ACC112 (cell line): ENCODE data around the gene FBN3.
"Not testable (repeated sequence)": the region's sequence is repeated elsewhere in the genome, so short reads cannot be mapped to it uniquely, and the experiment has no call there.

Source experiments
- H2AFZ ChIP-seq: fragments of 200-600 bp; sonication (generic); one replicate; pipeline ENCODE4 v1.6.0; 2017; ENCODE audit warnings: antibody characterized with exemption, low read length; ENCODE audit not compliant: unreplicated experiment
- H3K27ac ChIP-seq: fragments of 200-600 bp; sonication (generic); 2 replicates; pipeline ENCODE4 v1.5.1; 2014; ENCODE audit warnings: low read depth, mild to moderate bottlenecking, antibody characterized with exemption, low read length, moderate library complexity
- H3K27me3 ChIP-seq: fragments of 200-600 bp; sonication (generic); 2 replicates; pipeline ENCODE4 v1.6.1; 2014; ENCODE audit warnings: mild to moderate bottlenecking, antibody characterized with exemption, low read length, moderate library complexity, mixed read lengths; ENCODE audit not compliant: insufficient read depth
- H3K36me3 ChIP-seq: fragments of 200-600 bp; sonication (generic); 2 replicates; pipeline ENCODE4 v1.6.1; 2016; ENCODE audit warnings: mild to moderate bottlenecking, antibody characterized with exemption, low read length, moderate library complexity, mixed read lengths; ENCODE audit not compliant: insufficient read depth
- H3K4me1 ChIP-seq: fragments of 200-600 bp; sonication (generic); one replicate; pipeline ENCODE4 v1.6.1; 2016; ENCODE audit warnings: low read length, mixed read lengths; ENCODE audit not compliant: insufficient read depth, unreplicated experiment, control insufficient read depth
- H3K4me3 ChIP-seq: fragments of 200-600 bp; sonication (generic); 2 replicates; pipeline ENCODE4 v1.5.1; 2014; ENCODE audit warnings: mild to moderate bottlenecking, low read depth, low read length
- H3K79me2 ChIP-seq: fragments of 200-600 bp; sonication (generic); one replicate; pipeline ENCODE4 v1.6.0; 2016; ENCODE audit warnings: low read length; ENCODE audit not compliant: control insufficient read depth, unreplicated experiment, insufficient read depth

The FBN3 gene

DNA sequence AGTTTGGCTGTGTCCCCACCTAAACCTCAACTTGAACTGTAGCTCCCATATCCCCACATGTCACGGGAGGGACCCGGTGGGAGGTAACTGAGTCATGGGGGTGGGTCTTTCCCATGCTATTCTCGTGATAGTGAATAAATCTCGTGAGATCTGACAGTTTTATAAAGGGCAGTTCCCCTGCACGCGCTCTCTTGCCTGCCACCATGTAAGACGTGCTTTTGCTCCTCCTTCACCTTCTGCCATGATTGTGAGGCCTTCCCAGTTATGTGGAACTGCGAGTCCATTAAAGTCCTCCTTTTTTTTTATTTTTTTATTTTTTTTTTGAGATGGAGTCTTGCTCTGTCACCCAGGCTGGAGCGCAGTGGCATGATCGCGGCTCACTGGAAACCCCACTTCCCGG, 47.5 kb downstream of the FBN3 start:
- H3K27me3 ChIP-seq = not testable (repeated sequence)

GRCh38 chr19:8101311-8101710, 48.1 kb downstream of the FBN3 start:
- no peak overlapping the region for H2AFZ ChIP-seq
- no peaks in the 10 kb centered on the region for H3K79me2 ChIP-seq
- no peak overlapping the region for H3K4me3 ChIP-seq
- H3K27ac ChIP-seq = no peak overlapping the region
- no peaks in the 10 kb centered on the region for H3K4me1 ChIP-seq
- peaks cover 7% of the 10 kb centered on the region; the same call in 1 of the 2 replicates for H3K27me3 ChIP-seq
- no peaks in the 10 kb centered on the region for H3K36me3 ChIP-seq

More for the DNA sequence above, 47.5 kb downstream of the FBN3 start:
- H3K4me3 ChIP-seq, H2AFZ ChIP-seq, H3K79me2 ChIP-seq, H3K4me1 ChIP-seq, H3K27ac ChIP-seq, H3K36me3 ChIP-seq: not testable (repeated sequence)

DNA sequence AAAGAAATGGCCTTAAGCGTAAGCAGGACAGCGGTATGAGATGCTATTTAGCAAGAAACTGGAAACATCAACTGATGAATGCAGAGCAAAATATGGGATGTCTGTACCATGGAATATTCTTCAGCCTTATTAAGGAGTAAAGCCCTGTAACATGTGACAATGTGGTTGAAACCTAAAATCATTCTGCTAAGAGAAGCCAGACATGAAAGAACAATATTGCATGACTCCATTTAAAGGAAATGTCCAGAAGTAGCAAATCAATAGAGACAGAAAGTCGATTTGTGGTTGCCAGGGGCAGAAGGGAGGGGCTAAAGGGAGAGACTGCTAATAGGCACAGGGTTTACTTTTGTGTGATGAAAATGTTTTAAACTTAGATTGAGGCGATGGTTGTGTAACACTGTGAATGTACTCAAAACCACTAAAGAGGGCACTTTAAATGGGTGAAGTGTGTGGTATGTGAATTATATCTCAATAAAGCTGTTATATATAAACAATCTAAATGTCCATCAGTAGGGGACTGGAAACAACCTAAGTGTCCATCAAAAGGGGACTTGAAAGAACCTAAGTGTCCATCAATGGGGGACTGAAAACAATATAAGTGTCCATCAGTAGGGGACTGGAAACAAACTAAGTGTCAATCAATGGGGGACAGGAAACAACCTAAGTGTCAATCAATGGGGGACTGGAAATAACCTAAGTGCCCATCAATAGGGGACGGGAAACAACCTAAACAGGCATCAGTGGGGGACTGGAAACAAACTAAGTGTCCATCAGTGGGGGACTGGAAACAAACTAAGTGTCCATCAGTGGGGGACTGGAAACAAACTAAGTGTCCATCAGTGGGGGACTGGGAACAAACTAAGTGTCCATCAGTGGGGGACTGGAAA, 51.5 kb downstream of the FBN3 start:
- Histone ChIP-seq H3K4me1 (no peaks in the 10 kb centered on the region), H2AFZ (no peak overlapping the region), H3K36me3 (no peaks in the 10 kb centered on the region)

GRCh38 chr19:8097198-8097597, 52.2 kb downstream of the FBN3 start:
- Histone ChIP-seq H3K4me1 (no peaks in the 10 kb centered on the region), H2AFZ (no peak overlapping the region), H3K79me2 (no peaks in the 10 kb centered on the region), H3K27me3 (0 out of 2 replicates have a peak, but pooled peaks cover 3% of the 10 kb centered on the region), H3K4me3 (no peak overlapping the region), H3K36me3 (no peaks in the 10 kb centered on the region), H3K27ac (no peak overlapping the region)

More for the DNA sequence above, 51.5 kb downstream of the FBN3 start:
- Histone ChIP-seq H3K27ac (no peak overlapping the region), H3K4me3 (no peak overlapping the region), H3K79me2 (no peaks in the 10 kb centered on the region), H3K27me3 (0 out of 2 replicates have a peak, but pooled peaks cover 3% of the 10 kb centered on the region)

GRCh38 chr19:8096071-8096470, 53.3 kb downstream of the FBN3 start:
- Histone ChIP-seq H3K36me3 (no peaks in the 10 kb centered on the region), H3K4me1 (no peaks in the 10 kb centered on the region), H3K27me3 (0 out of 2 replicates have a peak, but pooled peaks cover 3% of the 10 kb centered on the region), H2AFZ (no peak overlapping the region), H3K79me2 (no peaks in the 10 kb centered on the region), H3K27ac (no peak overlapping the region), H3K4me3 (no peak overlapping the region)

DNA sequence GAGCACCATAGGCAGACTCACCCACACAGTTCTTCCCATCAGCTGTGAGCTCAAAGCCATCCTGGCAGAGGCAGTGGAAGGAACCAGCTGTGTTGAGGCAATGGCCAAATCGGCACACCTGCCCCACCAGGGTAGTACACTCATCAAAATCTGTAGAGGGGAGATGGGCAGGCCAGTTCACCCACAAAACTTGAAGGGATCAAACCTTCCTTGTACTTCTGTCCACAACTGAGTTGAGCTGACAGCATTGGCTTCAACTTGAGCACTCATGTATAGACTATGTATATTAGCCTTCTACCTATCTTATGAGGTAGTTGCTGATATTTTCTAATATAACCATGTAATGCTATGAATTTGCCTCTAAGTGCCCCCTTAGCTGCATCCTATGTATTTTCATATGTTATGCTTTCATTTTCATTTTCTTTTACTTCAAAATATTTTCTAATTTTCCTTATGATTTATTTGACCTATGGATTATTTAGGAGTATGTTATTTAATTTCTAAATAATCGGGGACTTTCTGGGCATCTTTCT, 54.0 kb downstream of the FBN3 start:
- Histone ChIP-seq H3K36me3 (no peaks in the 10 kb centered on the region), H3K4me1 (no peaks in the 10 kb centered on the region), H3K27ac (no peak overlapping the region), H3K27me3 (0 out of 2 replicates have a peak, but pooled peaks cover 3% of the 10 kb centered on the region), H3K4me3 (no peak overlapping the region), H3K79me2 (no peaks in the 10 kb centered on the region), H2AFZ (no peak overlapping the region)

- no peak overlapping the region for H3K27ac ChIP-seq
- H3K36me3 ChIP-seq = no peaks in the 10 kb centered on the region
- 0 out of 2 replicates have a peak, but pooled peaks cover 3% of the 10 kb centered on the region for H3K27me3 ChIP-seq
- no peak overlapping the region for H3K4me3 ChIP-seq
- H2AFZ ChIP-seq = no peak overlapping the region
- no peaks in the 10 kb centered on the region for H3K79me2 ChIP-seq
- no peaks in the 10 kb centered on the region for H3K4me1 ChIP-seq
These were observed 55.1 kb downstream of the FBN3 start for GRCh38 chr19:8094336-8094735.

DNA sequence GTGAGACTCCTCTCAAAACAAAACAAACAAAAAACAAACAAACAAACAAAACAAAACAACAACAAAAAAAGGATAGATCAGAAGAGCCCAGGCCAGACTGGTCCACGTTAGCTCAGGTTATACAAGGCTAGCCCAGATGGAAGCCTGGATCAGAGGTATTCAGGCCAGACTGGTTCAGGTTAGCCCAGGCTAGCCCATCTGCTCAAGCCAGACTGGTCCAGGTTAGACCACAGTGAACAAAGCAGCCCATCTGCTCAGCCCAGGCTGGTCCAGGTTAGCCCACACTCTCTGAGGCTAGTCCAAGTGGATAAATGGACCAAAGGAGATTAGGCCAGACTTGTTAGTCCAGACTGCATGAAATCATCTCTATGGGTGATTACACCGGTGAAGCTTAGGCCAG, 55.7 kb downstream of the FBN3 start:
- no peaks in the 10 kb centered on the region for H3K4me1 ChIP-seq
- no peak overlapping the region for H3K27ac ChIP-seq
- H3K4me3 ChIP-seq = no peak overlapping the region
- 0 out of 2 replicates have a peak, but pooled peaks cover 3% of the 10 kb centered on the region for H3K27me3 ChIP-seq
- H3K79me2 ChIP-seq = no peaks in the 10 kb centered on the region
- H3K36me3 ChIP-seq = no peaks in the 10 kb centered on the region
- H2AFZ ChIP-seq = no peak overlapping the region

DNA sequence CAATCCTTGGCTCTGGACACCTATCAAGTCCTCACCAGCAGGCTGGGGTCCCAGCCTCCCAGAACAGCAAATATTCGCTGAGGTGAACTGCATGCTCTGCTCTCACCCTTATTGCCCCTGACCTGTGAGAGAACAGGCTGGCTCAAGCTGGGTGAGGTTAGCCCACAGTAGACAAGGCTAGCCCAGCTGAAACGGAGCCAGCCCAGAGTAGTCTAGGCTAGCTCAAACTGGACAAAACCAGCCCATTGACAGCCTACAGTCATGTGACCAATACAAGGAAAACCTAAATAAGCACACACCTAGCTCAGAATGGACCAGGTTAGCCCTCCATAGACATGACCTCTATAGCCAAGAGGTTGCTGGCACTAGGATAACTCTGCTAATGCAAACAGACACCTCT, 58.4 kb downstream of the FBN3 start:
- no peaks in the 10 kb centered on the region for H3K27me3 ChIP-seq
- H3K4me1 ChIP-seq = no peaks in the 10 kb centered on the region
- no peak overlapping the region for H3K4me3 ChIP-seq
- H3K36me3 ChIP-seq = no peaks in the 10 kb centered on the region
- no peak overlapping the region for H3K27ac ChIP-seq
- no peak overlapping the region for H2AFZ ChIP-seq
- H3K79me2 ChIP-seq = no peaks in the 10 kb centered on the region

GRCh38 chr19:8089664-8090601, 59.5 kb downstream of the FBN3 start:
- Histone ChIP-seq H3K4me3 (no peak overlapping the region), H3K27me3 (no peaks in the 10 kb centered on the region), H3K36me3 (no peaks in the 10 kb centered on the region), H3K27ac (no peak overlapping the region), H3K4me1 (no peaks in the 10 kb centered on the region), H3K79me2 (no peaks in the 10 kb centered on the region), H2AFZ (no peak overlapping the region)
